Natural killer cell (primary cell): ENCODE results near the gene TMED6. TPM values are rescaled to one million over a fixed set of nuclear protein-coding genes. Genes with fewer than 3 reads are reported as not detected.
"Not testable (repeated sequence)": the region's sequence is repeated elsewhere in the genome, so short reads cannot be mapped to it uniquely, and the experiment has no call there.

Experiments used
- ATAC-seq, 3 donors: fragments of 150-1000 bp in 2 of 3; fragments of 200-7000 bp in 1 of 3; cut with Tn5 transposase; 1 replicate in 1 of 3; 2 replicates in 2 of 3; pipeline ENCODE4 v1.10.0; 2021; ENCODE audit warnings: mild to moderate bottlenecking in 2 of 3, moderate library complexity in 2 of 3
- DNase-seq, 2 donors: peaks; one replicate each; pipeline versions ENCODE4 v3.0.0 to v3.0.0-alpha.2; 2013 to 2021; ENCODE audit warnings: mixed read lengths in 1 of 2
- H3K27ac ChIP-seq: one replicate; pipeline ENCODE4 v1.5.1; 2013; ENCODE audit warnings: mild to moderate bottlenecking, low read length
- H3K27me3 ChIP-seq: one replicate; pipeline ENCODE4 v1.6.1; 2013; ENCODE audit warnings: low read length; ENCODE audit not compliant: control insufficient read depth, insufficient read depth
- H3K36me3 ChIP-seq: one replicate; pipeline ENCODE4 v1.6.1; 2013; ENCODE audit warnings: low read length; ENCODE audit not compliant: control insufficient read depth, insufficient read depth
- H3K4me1 ChIP-seq: one replicate; pipeline ENCODE4 v1.6.1; 2013; ENCODE audit warnings: low read length; ENCODE audit not compliant: control insufficient read depth, insufficient read depth
- H3K4me3 ChIP-seq: one replicate; pipeline ENCODE4 v1.5.1; 2013; ENCODE audit warnings: low read length
- H3K9me3 ChIP-seq: one replicate; pipeline ENCODE4 v1.6.1; 2013; ENCODE audit warnings: low read length; ENCODE audit not compliant: control insufficient read depth, insufficient read depth
- H3K27ac Mint-ChIP-seq, 2 donors: one replicate each; pipeline ENCODE4 v1.8.0; 2022; ENCODE audit warnings: mild to moderate bottlenecking in 2 of 2, mixed read lengths in 2 of 2, moderate library complexity in 1 of 2
- H3K27me3 Mint-ChIP-seq, 2 donors: one replicate each; pipeline ENCODE4 v1.8.0; 2022; ENCODE audit warnings: low read depth in 2 of 2, mixed read lengths in 2 of 2
- H3K36me3 Mint-ChIP-seq: one replicate; pipeline ENCODE4 v1.8.0; 2022; ENCODE audit warnings: mixed read lengths
- H3K4me1 Mint-ChIP-seq, 2 donors: one replicate each; pipeline ENCODE4 v1.8.0; 2022; ENCODE audit warnings: mixed read lengths in 2 of 2
- H3K4me3 Mint-ChIP-seq: one replicate; pipeline ENCODE4 v1.8.0; 2022; ENCODE audit warnings: mild to moderate bottlenecking, moderate library complexity, mixed read lengths
- H3K9me3 Mint-ChIP-seq, 2 donors: one replicate each; pipeline ENCODE4 v1.8.0; 2022; ENCODE audit warnings: mixed read lengths in 2 of 2
- WGBS: methylation state at CpG from one replicate; pipeline ENCODE4 v1.1.7; 2013; ENCODE audit warnings: missing lambda C conversion rate; ENCODE audit not compliant: insufficient coverage; 5-methylcytosine and 5-hydroxymethylcytosine counted together
- intact Hi-C: fragments of 100-400 bp; cut with micrococcal nuclease; formaldehyde crosslinking; loops from one replicate; pipeline ENCODE4 v1.14.2; 2022
- total RNA-seq, 4 donors: library from RNA; stranded (reverse); fragments of 120-200 nt in 1 of 4; gene quantifications; one replicate each; pipeline versions ENCODE4 v1.2.3 to v1.2.4, GENCODE V29; 2013 to 2022
- TF ChIP-seq, protein P1 (sequence below): fragments of 200-600 bp; IDR thresholded peaks from one replicate; pipeline ENCODE4 v1.8.0; 2022; ENCODE audit warnings: antibody characterized with exemption

Gene TMED6
- total RNA-seq, 3 donors from 2014 or later (not counting 1 experiment from before 2014, with no cell fraction given), result 1.4 to 1.8 (median 1.6) TPM

DNA sequence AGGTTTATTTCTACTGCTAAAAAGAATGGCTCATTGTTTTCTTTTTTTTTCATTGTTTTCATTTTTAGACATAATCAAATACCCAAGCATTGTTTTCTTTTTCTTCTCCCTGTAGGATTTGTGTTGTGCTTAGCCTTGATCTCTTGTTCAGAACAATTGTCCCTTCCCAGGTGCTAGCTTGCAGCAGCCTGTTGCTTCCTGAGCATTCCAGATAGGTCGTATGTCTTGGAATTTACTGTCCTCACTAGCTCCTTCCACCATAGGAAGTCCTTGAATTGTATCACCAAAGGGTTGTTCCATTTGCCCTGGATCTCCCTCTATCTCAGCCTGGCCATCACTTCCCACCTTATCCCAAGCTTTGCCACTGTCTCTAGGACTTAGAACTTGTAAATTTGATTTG lies 50.4 kb downstream of the TMED6 start:
- no peak overlapping the region for H3K27ac ChIP-seq
- Mint-ChIP-seq H3K27ac (no peak overlapping the region), H3K27me3 (no peaks in the 10 kb centered on the region), H3K4me1 (peaks cover 0 to 2% of the 10 kb centered on the region in 2 donors), H3K36me3 (peaks cover 9% of the 10 kb centered on the region), H3K4me3 (no peak overlapping the region), H3K9me3 (no peaks in the 10 kb centered on the region)
- 93% methylated on average over 1 of the region's 1 CpG for WGBS
- no peaks in the 10 kb centered on the region for H3K9me3 ChIP-seq
- DNase-seq (no peak), ATAC-seq (no peak)
- TF ChIP-seq, protein P1, sequence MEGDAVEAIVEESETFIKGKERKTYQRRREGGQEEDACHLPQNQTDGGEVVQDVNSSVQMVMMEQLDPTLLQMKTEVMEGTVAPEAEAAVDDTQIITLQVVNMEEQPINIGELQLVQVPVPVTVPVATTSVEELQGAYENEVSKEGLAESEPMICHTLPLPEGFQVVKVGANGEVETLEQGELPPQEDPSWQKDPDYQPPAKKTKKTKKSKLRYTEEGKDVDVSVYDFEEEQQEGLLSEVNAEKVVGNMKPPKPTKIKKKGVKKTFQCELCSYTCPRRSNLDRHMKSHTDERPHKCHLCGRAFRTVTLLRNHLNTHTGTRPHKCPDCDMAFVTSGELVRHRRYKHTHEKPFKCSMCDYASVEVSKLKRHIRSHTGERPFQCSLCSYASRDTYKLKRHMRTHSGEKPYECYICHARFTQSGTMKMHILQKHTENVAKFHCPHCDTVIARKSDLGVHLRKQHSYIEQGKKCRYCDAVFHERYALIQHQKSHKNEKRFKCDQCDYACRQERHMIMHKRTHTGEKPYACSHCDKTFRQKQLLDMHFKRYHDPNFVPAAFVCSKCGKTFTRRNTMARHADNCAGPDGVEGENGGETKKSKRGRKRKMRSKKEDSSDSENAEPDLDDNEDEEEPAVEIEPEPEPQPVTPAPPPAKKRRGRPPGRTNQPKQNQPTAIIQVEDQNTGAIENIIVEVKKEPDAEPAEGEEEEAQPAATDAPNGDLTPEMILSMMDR, result no peak
- no peaks in the 10 kb centered on the region for H3K4me1 ChIP-seq
- H3K27me3 ChIP-seq, result no peaks in the 10 kb centered on the region
- intact Hi-C loops, result no loop called here
- peaks cover 19% of the 10 kb centered on the region for H3K36me3 ChIP-seq
- no peak overlapping the region for H3K4me3 ChIP-seq

DNA sequence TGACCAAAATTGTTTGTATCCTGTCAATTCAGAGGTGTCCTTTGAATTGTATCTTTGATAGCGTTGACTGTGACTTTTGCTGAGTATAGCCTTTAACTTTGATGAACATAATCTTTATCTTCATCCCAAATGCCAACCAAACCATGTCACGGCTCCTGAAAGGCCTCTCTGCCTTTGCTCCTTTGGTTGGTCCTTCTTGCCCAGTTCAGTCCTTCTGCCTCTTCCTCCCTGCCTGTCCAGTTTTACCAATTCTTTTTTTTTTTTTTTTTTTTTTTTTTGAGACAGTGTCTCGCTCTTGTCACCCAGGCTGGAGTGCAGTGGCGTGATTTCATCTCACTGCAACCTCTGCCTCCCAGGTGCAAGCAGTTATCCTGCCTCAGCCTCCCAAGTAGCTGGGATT lies 53.3 kb downstream of the TMED6 start:
- H3K27ac ChIP-seq, result no peak overlapping the region
- intact Hi-C loops, result no loop called here
- TF ChIP-seq, protein P1, result no peak
- Mint-ChIP-seq H3K27me3 (no peaks in the 10 kb centered on the region), H3K4me3 (no peak overlapping the region), H3K27ac (no peak overlapping the region), H3K36me3 (peaks cover 9% of the 10 kb centered on the region), H3K9me3 (no peaks in the 10 kb centered on the region), H3K4me1 (peaks cover 0 to 4% of the 10 kb centered on the region in 2 donors)
- WGBS, result 98% methylated on average over 4 of the region's 4 CpGs
- peaks cover 22% of the 10 kb centered on the region for H3K36me3 ChIP-seq
- ATAC-seq (no peak), DNase-seq (no peak)
- H3K4me3 ChIP-seq, result no peak overlapping the region
- H3K27me3 ChIP-seq, result no peaks in the 10 kb centered on the region
- H3K9me3 ChIP-seq, result no peaks in the 10 kb centered on the region
- no peaks in the 10 kb centered on the region for H3K4me1 ChIP-seq

DNA sequence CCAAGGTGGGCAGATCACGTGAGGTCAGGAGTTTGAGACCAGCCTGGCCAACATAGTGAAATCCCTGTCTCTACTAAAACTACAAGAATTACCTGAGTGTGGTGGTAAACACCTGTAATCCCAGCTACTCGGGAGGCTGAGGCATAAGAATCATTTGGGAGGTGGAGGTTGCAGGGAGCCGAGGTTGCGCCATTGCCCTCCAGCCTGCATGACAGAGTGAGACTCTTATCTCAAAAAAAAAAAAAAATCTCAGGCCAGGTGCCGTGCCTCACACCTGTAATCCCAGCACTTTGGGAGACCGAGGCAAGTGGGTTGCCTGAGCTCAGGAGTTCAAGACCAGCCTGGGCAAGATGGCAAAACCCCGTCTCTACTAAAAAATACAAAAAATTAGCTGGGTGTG lies 54.8 kb downstream of the TMED6 start:
- H3K4me3 Mint-ChIP-seq, ATAC-seq, H3K9me3 ChIP-seq, DNase-seq, H3K27ac Mint-ChIP-seq, H3K4me1 ChIP-seq, H3K4me3 ChIP-seq, H3K27me3 Mint-ChIP-seq, intact Hi-C loops, H3K27me3 ChIP-seq, H3K4me1 Mint-ChIP-seq, H3K27ac ChIP-seq, H3K9me3 Mint-ChIP-seq, H3K36me3 Mint-ChIP-seq: not testable (repeated sequence)
- 98% methylated on average over 5 of the region's 7 CpGs for WGBS
- H3K36me3 ChIP-seq, result peaks cover 17% of the 10 kb centered on the region

DNA sequence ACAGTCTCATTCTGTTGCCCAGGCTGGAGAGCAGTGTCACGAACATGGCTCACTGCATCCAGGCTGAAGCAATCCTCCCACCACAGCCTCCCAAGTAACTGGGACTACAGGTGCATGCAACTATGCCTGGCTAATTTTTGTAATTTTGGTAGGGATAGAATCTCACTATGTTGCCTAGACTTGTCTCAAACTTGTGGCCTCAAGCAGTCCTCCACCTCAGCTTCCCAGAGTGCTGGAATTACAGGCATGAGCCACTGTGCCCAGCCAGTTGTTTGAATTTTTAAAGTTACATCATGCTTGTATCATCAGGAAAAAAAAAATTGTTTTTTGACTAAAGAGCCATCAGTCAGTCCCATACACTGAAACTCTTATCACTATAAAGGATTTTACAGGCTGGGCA lies 57.5 kb downstream of the TMED6 start:
- H3K9me3 ChIP-seq, result no peaks in the 10 kb centered on the region
- no peak for DNase-seq
- peaks cover 2% of the 10 kb centered on the region for H3K36me3 ChIP-seq
- Mint-ChIP-seq H3K27ac (no peak overlapping the region), H3K27me3 (no peaks in the 10 kb centered on the region), H3K4me1 (peaks cover 0 to 5% of the 10 kb centered on the region in 2 donors), H3K36me3 (no peaks in the 10 kb centered on the region), H3K4me3 (no peak overlapping the region), H3K9me3 (no peaks in the 10 kb centered on the region)
- TF ChIP-seq, protein P1, result no peak
- intact Hi-C loops, result no loop called here
- ATAC-seq, result no peak
- 91% methylated on average over 1 of the region's 1 CpG for WGBS
- H3K4me1 ChIP-seq, result no peaks in the 10 kb centered on the region
- no peak overlapping the region for H3K4me3 ChIP-seq
- H3K27me3 ChIP-seq, result no peaks in the 10 kb centered on the region
- no peak overlapping the region for H3K27ac ChIP-seq
